ENCODE measurements around the gene PRRG3. TPM values are rescaled to one million over a fixed set of nuclear protein-coding genes. Genes with fewer than 3 reads are reported as not detected.
A peak's percentile ranks its signal among the peaks of the same experiment; 100 is the strongest.

Gene PRRG3
- total and polyA plus RNA-seq, 9 of the 15 experiments (the other 6 are each of a cell fraction or from before 2014, with no cell fraction given) = not detected

DNA sequence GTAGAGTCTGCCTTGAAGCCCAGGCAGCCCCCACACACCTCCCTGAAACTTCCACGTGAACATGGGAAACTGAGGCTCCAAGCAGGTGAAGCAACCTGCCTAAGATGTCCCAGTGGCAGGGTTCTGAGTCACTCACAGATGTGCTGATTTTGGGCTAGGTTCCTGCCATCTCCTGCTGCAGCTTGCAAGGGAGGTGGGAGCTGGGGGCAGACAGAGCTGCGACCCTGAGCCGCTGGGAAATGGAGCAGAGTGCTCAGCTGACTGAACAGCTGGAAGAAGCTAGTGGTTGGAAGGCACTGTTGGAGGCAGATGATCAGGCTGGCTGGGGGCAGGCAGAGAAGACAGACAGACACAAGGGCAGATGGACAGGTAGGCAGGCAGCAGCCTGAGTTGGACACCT, 17.0 kb downstream of the PRRG3 start (continued):
- TF ChIP-seq ZNF699 (CRISPR knock-in tag; IDR thresholded peaks at IDR 0.05; ENCODE audit: insufficient replicate concordance) (no peak), POLR2AphosphoS2 (IDR thresholded peaks at IDR 0.05; ENCODE audit: low read length) (no peak), SMAD3 (CRISPR knock-in tag; conservative IDR thresholded peaks at IDR 0.05) (no peak)

- Histone ChIP-seq H3K4me3 (no peak overlapping the region), H3K9me3 (replicated peaks; ENCODE audit: control insufficient read depth, insufficient read depth, low read depth, low read length) (no peaks in the 10 kb centered on the region), H3K9ac (ENCODE audit: insufficient read depth in 1 of 2, low read depth in 2 of 2, low read length in 2 of 2) (no peak overlapping the region), H3K27ac (ENCODE audit: extremely low read depth, low read depth, low read length) (no peak overlapping the region), H3K27me3 (ENCODE audit: control insufficient read depth in 2 of 2, insufficient read depth in 2 of 2, low read length in 2 of 2) (peaks cover 0 to 9% of the 10 kb centered on the region in 2 experiments; a peak in 3 of 5 replicates), H2AFZ (ENCODE audit: low read depth, low read length) (no peak overlapping the region), H3K9me1 (ENCODE audit: control insufficient read depth, insufficient read depth, low read length) (no peaks in the 10 kb centered on the region), H4K20me1 (replicated peaks; ENCODE audit: control insufficient read depth, insufficient read depth, low read length) (no peaks in the 10 kb centered on the region), H3K4me1 (replicated peaks in 1 of 2; ENCODE audit: control insufficient read depth in 2 of 2, insufficient read depth in 2 of 2, low read length in 2 of 2) (no peaks in the 10 kb centered on the region; a peak in 1 of 5 replicates), H3K79me2 (ENCODE audit: control insufficient read depth, insufficient read depth, low read length) (no peaks in the 10 kb centered on the region), H3K36me3 (ENCODE audit: control insufficient read depth, insufficient read depth, low read length) (no peaks in the 10 kb centered on the region), H3K4me2 (ENCODE audit: insufficient read depth, low read length) (no peak overlapping the region)
- DNase-seq (ENCODE audit: extremely low read depth in 1 of 4, low spot score in 3 of 4) (peak; percentile 42 to 67 (median 54)), FAIRE-seq (no peak), ATAC-seq (peak; percentile 84)
- 0% methylated on average over 3 of the region's 3 CpGs for WGBS (ENCODE audit: insufficient coverage, low coverage, missing lambda C conversion rate)
- ChIA-PET CTCF (ENCODE audit: low intra/inter-chr PET ratio) (interaction anchor here (0.6 to 1.2 kb wide), 3 partner anchors 921 to 1202 kb away, joined by 3 to 4 read pairs (median 3); no protein-coding TSS in a partner anchor), POLR2A (no interaction called here)
- BruUV-seq (replicated peaks) = no TSS peak
- in situ Hi-C loops (cut with MboI) (no loop called here), intact Hi-C loops (cut with micrococcal nuclease) (no loop called here)
- TF ChIP-seq KLF16 (IDR thresholded peaks at IDR 0.05) (0 out of 2 replicates have a peak, but pooled peaks have one; percentile 19), SNRNP70 (optimal IDR thresholded peaks at IDR 0.05; ENCODE audit: low read depth, low read length) (no peak), ZNF324 (CRISPR knock-in tag; IDR thresholded peaks at IDR 0.05) (no peak), RAD21 (CRISPR knock-in tag; conservative IDR thresholded peaks at IDR 0.05 in 1 of 2, IDR thresholded peaks at IDR 0.05 in 1 of 2) (peak; percentile 40 to 63), SMARCC2 (IDR thresholded peaks at IDR 0.05; ENCODE audit: low read depth) (no peak), ETV6 (IDR thresholded peaks at IDR 0.05; ENCODE audit: borderline replicate concordance in 1 of 2, low read depth in 2 of 2, low read length in 1 of 2) (no peak), ETV6 (CRISPR knock-in tag; IDR thresholded peaks at IDR 0.05; ENCODE audit: borderline replicate concordance) (no peak), STAG1 (CRISPR knock-in tag; IDR thresholded peaks at IDR 0.05; ENCODE audit: borderline replicate concordance) (peak; percentile 88), ZNF384 (IDR thresholded peaks at IDR 0.05; ENCODE audit: low read depth, low read length) (no peak), TBL1XR1 (IDR thresholded peaks at IDR 0.05; ENCODE audit: low read length in 2 of 2) (no peak)
- TF ChIP-seq, protein P1, sequence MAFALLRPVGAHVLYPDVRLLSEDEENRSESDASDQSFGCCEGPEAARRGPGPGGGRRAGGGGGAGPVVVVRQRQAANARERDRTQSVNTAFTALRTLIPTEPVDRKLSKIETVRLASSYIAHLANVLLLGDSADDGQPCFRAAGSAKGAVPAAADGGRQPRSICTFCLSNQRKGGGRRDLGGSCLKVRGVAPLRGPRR (CRISPR knock-in tag; IDR thresholded peaks at IDR 0.05) = no peak
Observed at GRCh38 chrX:151713849-151714248, 18.6 kb downstream of the PRRG3 start.

Data from K562 (cell line).